ENCODE results near the gene CD82. TPM values are rescaled to one million over a fixed set of nuclear protein-coding genes. Genes with fewer than 3 reads are reported as not detected.
A peak's percentile ranks its signal among the peaks of the same experiment; 100 is the strongest.

Gene CD82
- total RNA-seq, 2 experiments from 2014 or later, result 1.2 to 6.4 TPM

GRCh38 chr11:44597358-44598012, 32.0 kb downstream of the CD82 start:
- POLR2A ChIA-PET, result interaction anchor here (1.0 to 1.6 kb wide), 2 partner anchors 14 to 32 kb away, joined by 4 read pairs; partner anchors contain the start of gene CD82
- H3K27ac ChIP-seq (ENCODE audit: low read depth, low read length, poor library complexity, severe bottlenecking), result no peak overlapping the region
- BruUV-seq (replicated peaks), result no TSS peak
- no peaks in the 10 kb centered on the region for H3K79me2 ChIP-seq (ENCODE audit: insufficient read depth, low read depth, low read length)
- peak overlapping the region; percentile 42; the same call in 1 of the 2 replicates for H3K4me2 ChIP-seq (ENCODE audit: low read length)
- H3K9me3 ChIP-seq (ENCODE audit: low read length), result no peaks in the 10 kb centered on the region
- CTCF ChIA-PET (ENCODE audit: unreplicated experiment), result no interaction called here
- peak overlapping the region; percentile 78; the same call in 1 of the 2 replicates for H2AFZ ChIP-seq (ENCODE audit: low read length)
- peaks cover 41% of the 10 kb centered on the region for H3K4me1 ChIP-seq (ENCODE audit: insufficient read depth, low read length, poor library complexity, severe bottlenecking)
- no peaks in the 10 kb centered on the region for H3K36me3 ChIP-seq (ENCODE audit: insufficient read depth, low read length)
- DNase-seq (ENCODE audit: low spot score), result no peak
- H3K9me2 ChIP-seq (ENCODE audit: insufficient read depth, low read length), result no peaks in the 10 kb centered on the region
- intact Hi-C loops (cut with micrococcal nuclease; ENCODE audit: unreplicated experiment), result no loop called here
- peak overlapping the region; percentile 15 for H3K4me3 ChIP-seq (ENCODE audit: low read depth, low read length, poor library complexity, severe bottlenecking)
- no peak for TF ChIP-seq CTCF (conservative IDR thresholded peaks at IDR 0.05; ENCODE audit: low read length)
- no peak for TF ChIP-seq EZH2phosphoT487 (IDR thresholded peaks at IDR 0.05; ENCODE audit: borderline replicate concordance, low read depth, low read length)
- H4K20me1 ChIP-seq (ENCODE audit: insufficient read depth, low read length), result no peaks in the 10 kb centered on the region

- peaks cover 54% of the 10 kb centered on the region for H3K4me1 ChIP-seq (ENCODE audit: insufficient read depth, low read length, poor library complexity, severe bottlenecking)
- no peak overlapping the region for H3K4me3 ChIP-seq (ENCODE audit: low read depth, low read length, poor library complexity, severe bottlenecking)
- no peaks in the 10 kb centered on the region for H3K79me2 ChIP-seq (ENCODE audit: insufficient read depth, low read depth, low read length)
- no peak overlapping the region for H2AFZ ChIP-seq (ENCODE audit: low read length)
- H4K20me1 ChIP-seq (ENCODE audit: insufficient read depth, low read length), result no peaks in the 10 kb centered on the region
- no peaks in the 10 kb centered on the region for H3K9me2 ChIP-seq (ENCODE audit: insufficient read depth, low read length)
- no peaks in the 10 kb centered on the region for H3K9me3 ChIP-seq (ENCODE audit: low read length)
- H3K36me3 ChIP-seq (ENCODE audit: insufficient read depth, low read length), result no peaks in the 10 kb centered on the region
- intact Hi-C loops (cut with micrococcal nuclease; ENCODE audit: unreplicated experiment), result no loop called here
- TF ChIP-seq CTCF (conservative IDR thresholded peaks at IDR 0.05; ENCODE audit: low read length), result no peak
- no peak for TF ChIP-seq EZH2phosphoT487 (IDR thresholded peaks at IDR 0.05; ENCODE audit: borderline replicate concordance, low read depth, low read length)
- H3K27ac ChIP-seq (ENCODE audit: low read depth, low read length, poor library complexity, severe bottlenecking), result no peak overlapping the region
- no peak overlapping the region for H3K4me2 ChIP-seq (ENCODE audit: low read length)
- ChIA-PET POLR2A (interaction anchor here (1.2 kb wide), 1 partner anchor 13 kb away, joined by 3 read pairs; no protein-coding TSS in a partner anchor), CTCF (ENCODE audit: unreplicated experiment) (interaction anchor here (2.0 kb wide), 1 partner anchor 13 kb away, joined by 4 read pairs; no protein-coding TSS in a partner anchor)
- no peak for DNase-seq (ENCODE audit: low spot score)
- no TSS peak for BruUV-seq (replicated peaks)
These were observed 33.4 kb downstream of the CD82 start for GRCh38 chr11:44598831-44599230.

- TF ChIP-seq EZH2phosphoT487 (IDR thresholded peaks at IDR 0.05; ENCODE audit: borderline replicate concordance, low read depth, low read length) (no peak), CTCF (conservative IDR thresholded peaks at IDR 0.05; ENCODE audit: low read length) (no peak)
- no peak overlapping the region for H3K4me2 ChIP-seq (ENCODE audit: low read length)
- H3K79me2 ChIP-seq (ENCODE audit: insufficient read depth, low read depth, low read length), result no peaks in the 10 kb centered on the region
- H2AFZ ChIP-seq (ENCODE audit: low read length), result no peak overlapping the region
- no TSS peak for BruUV-seq (replicated peaks)
- no peak for DNase-seq (ENCODE audit: low spot score)
- intact Hi-C loops (cut with micrococcal nuclease; ENCODE audit: unreplicated experiment), result no loop called here
- H3K4me3 ChIP-seq (ENCODE audit: low read depth, low read length, poor library complexity, severe bottlenecking), result no peak overlapping the region
- H3K36me3 ChIP-seq (ENCODE audit: insufficient read depth, low read length), result no peaks in the 10 kb centered on the region
- ChIA-PET CTCF (ENCODE audit: unreplicated experiment) (interaction anchor here (2.0 kb wide), 1 partner anchor 11 kb away, joined by 4 read pairs; no protein-coding TSS in a partner anchor), POLR2A (interaction anchor here (1.2 kb wide), 1 partner anchor 11 kb away, joined by 3 read pairs; no protein-coding TSS in a partner anchor)
- peaks cover 69% of the 10 kb centered on the region for H3K4me1 ChIP-seq (ENCODE audit: insufficient read depth, low read length, poor library complexity, severe bottlenecking)
- H3K9me2 ChIP-seq (ENCODE audit: insufficient read depth, low read length), result no peaks in the 10 kb centered on the region
- no peak overlapping the region for H3K27ac ChIP-seq (ENCODE audit: low read depth, low read length, poor library complexity, severe bottlenecking)
- no peaks in the 10 kb centered on the region for H3K9me3 ChIP-seq (ENCODE audit: low read length)
- no peaks in the 10 kb centered on the region for H4K20me1 ChIP-seq (ENCODE audit: insufficient read depth, low read length)
These were observed 34.8 kb downstream of the CD82 start for GRCh38 chr11:44600261-44600660.
